Psoas muscle (tissue), 8 donors: ENCODE results near the gene ZNF830. TPM values are rescaled to one million over a fixed set of nuclear protein-coding genes. Genes with fewer than 3 reads are reported as not detected.

Source experiments
- ATAC-seq, 4 donors: fragments of 200-7000 bp; cut with Tn5 transposase; one replicate each; pipeline ENCODE4 v1.9.1; 2020; ENCODE audit warnings: moderate library complexity in 3 of 4, mild to moderate bottlenecking in 2 of 4
- DNase-seq, 2 donors: peaks; one replicate each; pipeline ENCODE4 v3.0.0-alpha.2; 2020
- H3K27ac ChIP-seq: fragments of 200-600 bp; one replicate; pipeline ENCODE4 v1.8.0; 2022
- H3K27me3 ChIP-seq, 3 donors: fragments of 200-600 bp in 1 of 3; one replicate each; pipeline versions ENCODE4 v1.6.1 to v1.8.0; 2013 to 2022; ENCODE audit warnings: low read length in 2 of 3, mild to moderate bottlenecking in 2 of 3, moderate library complexity in 1 of 3; ENCODE audit not compliant: insufficient read depth in 3 of 3
- H3K36me3 ChIP-seq, 2 donors: fragments of 200-600 bp in 1 of 2; one replicate each; pipeline versions ENCODE4 v1.6.1 to v1.8.0; 2013 to 2022; ENCODE audit warnings: low read depth in 1 of 2, mild to moderate bottlenecking in 1 of 2, moderate library complexity in 1 of 2; ENCODE audit not compliant: insufficient read depth in 1 of 2
- H3K4me1 ChIP-seq: fragments of 200-600 bp; one replicate; pipeline ENCODE4 v1.8.0; 2022
- H3K4me3 ChIP-seq: fragments of 200-600 bp; one replicate; pipeline ENCODE4 v1.8.0; 2022; ENCODE audit warnings: mild to moderate bottlenecking
- H3K9me3 ChIP-seq: fragments of 200-600 bp; one replicate; pipeline ENCODE4 v1.8.0; 2022
- WGBS, 3 donors: extraction: QIAGEN DNeasy Blood & Tissue Kit; methylation state at CpG; one replicate each; pipeline versions ENCODE4 v1.1.6 to v1.1.7; 2013; 5-methylcytosine and 5-hydroxymethylcytosine counted together
- intact Hi-C, 2 donors: fragments of 100-400 bp; cut with DNase I; formaldehyde crosslinking; loops; one replicate each; pipeline versions ENCODE4 v1.11.0 to v1.14.2; 2022
- long read RNA-seq, 2 donors: library from polyadenylated mRNA; unstranded; transcript quantifications; one replicate each; pipeline ENCODE4 v2.0.0, GENCODE V29; 2021
- polyA plus RNA-seq, 3 donors: library from polyadenylated mRNA; stranded (reverse); fragments of 200-250 nt; gene quantifications; one replicate each; pipeline ENCODE4 v1.2.3, GENCODE V29; 2013
- total RNA-seq, 4 donors: library from RNA; stranded (reverse); fragmentation: NEBNext Ultra II Directional in 2 of 4; extraction: Animal tissue kit (Norgen Biotek cat#: 25700) in 2 of 4; gene quantifications; one replicate each; pipeline versions ENCODE4 v1.2.1 to v1.2.4, GENCODE V29; 2021 to 2023
- TF ChIP-seq, protein P1 (sequence below): fragments of 200-600 bp; IDR thresholded peaks from one replicate; pipeline ENCODE4 v1.8.0; 2022; ENCODE audit warnings: antibody characterized with exemption
- donor health status: healthy with polysubstance abuse.
- donor health status: DM: no; HTN: no; CAD: no; lungs with moderate emphysema.
- donor health status: Bipolar disorder and iron deficiency.
- donor health status: healthy.
- donor health status: DM: yes; HTN: yes; CAD: no.
- donor health status: DM: no; HTN: no; CAD: no.
- donor health status: DM: no; HTN: no; CAD: no.
- donor health status: DM: yes; HTN: yes; CAD: no.

Gene ZNF830
- total RNA-seq (10 to 100 TPM in 2 of 4 donors, 1 to 10 TPM in 2; 7.0 to 12.6 (median 10.6) TPM), polyA plus RNA-seq (10 to 100 TPM in 1 of 3 donors, 1 to 10 TPM in 2; 7.2 to 13.6 (median 9.6) TPM)
- long read RNA-seq, donor 1, transcript ZNF830-201 (1 exons, 2,246 nt): major isoform, 5 of 5 reads
- long read RNA-seq, donor 1, partial matches to known transcripts: 0 of 5 reads
- long read RNA-seq, donor 1, other reads (novel, unspliced or antisense): 0 of 5 reads
- long read RNA-seq, donor 2, transcript ZNF830-201 (1 exons, 2,246 nt): major isoform, 20 of 20 reads
- long read RNA-seq, donor 2, partial matches to known transcripts: 0 of 20 reads
- long read RNA-seq, donor 2, other reads (novel, unspliced or antisense): 0 of 20 reads

GRCh38 chr17:34961093-34961911 is at the start of gene ZNF830, which contains the start of gene CCT6B:
TSS of gene ZNF830 (plus strand) at chr17:34961540. CDS start at chr17:34961567, 27 bp downstream.
TSS of gene CCT6B (minus strand) at chr17:34961460. CDS start at chr17:34961393, 67 bp downstream.
- Histone ChIP-seq H3K36me3 (peaks cover 0 to 33% of the 10 kb centered on the region in 2 donors), H3K27me3 (no peaks in the 10 kb centered on the region), H3K4me3 (peak within 1 kb of the TSS; percentile 95), H3K9me3 (no peaks in the 10 kb centered on the region), H3K27ac (peak within 1 kb of the TSS; percentile 97), H3K4me1 (peaks cover 16% of the 10 kb centered on the region)
- intact Hi-C loops: no loop called here
- 0 to 1% (median 0%) methylated on average over 65 of the region's 65 CpGs for WGBS, 3 donors
- TF ChIP-seq, protein P1, sequence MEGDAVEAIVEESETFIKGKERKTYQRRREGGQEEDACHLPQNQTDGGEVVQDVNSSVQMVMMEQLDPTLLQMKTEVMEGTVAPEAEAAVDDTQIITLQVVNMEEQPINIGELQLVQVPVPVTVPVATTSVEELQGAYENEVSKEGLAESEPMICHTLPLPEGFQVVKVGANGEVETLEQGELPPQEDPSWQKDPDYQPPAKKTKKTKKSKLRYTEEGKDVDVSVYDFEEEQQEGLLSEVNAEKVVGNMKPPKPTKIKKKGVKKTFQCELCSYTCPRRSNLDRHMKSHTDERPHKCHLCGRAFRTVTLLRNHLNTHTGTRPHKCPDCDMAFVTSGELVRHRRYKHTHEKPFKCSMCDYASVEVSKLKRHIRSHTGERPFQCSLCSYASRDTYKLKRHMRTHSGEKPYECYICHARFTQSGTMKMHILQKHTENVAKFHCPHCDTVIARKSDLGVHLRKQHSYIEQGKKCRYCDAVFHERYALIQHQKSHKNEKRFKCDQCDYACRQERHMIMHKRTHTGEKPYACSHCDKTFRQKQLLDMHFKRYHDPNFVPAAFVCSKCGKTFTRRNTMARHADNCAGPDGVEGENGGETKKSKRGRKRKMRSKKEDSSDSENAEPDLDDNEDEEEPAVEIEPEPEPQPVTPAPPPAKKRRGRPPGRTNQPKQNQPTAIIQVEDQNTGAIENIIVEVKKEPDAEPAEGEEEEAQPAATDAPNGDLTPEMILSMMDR: no peak
- DNase-seq (peak; percentile 92 to 95), ATAC-seq (peak; percentile 97 to 99 (median 99))

GRCh38 chr17:34913001-34913400 is 48.3 kb upstream of the ZNF830 start:
- TF ChIP-seq, protein P1: no peak
- ATAC-seq (no peak), DNase-seq (no peak)
- Histone ChIP-seq H3K27me3 (no peaks in the 10 kb centered on the region), H3K36me3 (no peaks in the 10 kb centered on the region), H3K4me3 (no peak overlapping the region), H3K27ac (no peak overlapping the region), H3K9me3 (no peaks in the 10 kb centered on the region), H3K4me1 (no peaks in the 10 kb centered on the region)
- intact Hi-C loops: loop anchor here in 1 of 2 donors (10.0 kb wide), 1 partner anchor 58 kb away; no protein-coding TSS in a partner anchor
- 52 to 88% (median 73%) methylated on average over 1 of the region's 1 CpG for WGBS, 3 donors

DNA sequence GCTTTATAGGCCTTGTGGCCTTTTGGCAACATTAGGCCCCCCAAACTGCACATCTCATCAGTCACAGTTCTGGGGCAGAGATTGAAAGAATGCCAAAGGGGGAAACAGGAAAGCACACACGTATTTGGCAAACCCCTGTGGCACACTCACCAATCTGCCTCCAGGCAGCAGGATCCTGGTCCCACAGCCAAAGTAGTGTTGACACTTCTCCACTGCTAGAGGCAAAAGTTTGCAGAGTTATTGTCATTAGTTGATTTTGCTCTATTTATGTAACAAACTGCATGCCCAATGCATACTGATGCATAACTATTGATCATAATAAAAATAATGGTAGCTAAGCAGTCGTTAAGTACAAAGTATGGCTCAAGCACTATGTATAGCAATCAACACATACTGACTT is 45.2 kb upstream of the ZNF830 start:
- no peaks in the 10 kb centered on the region for H3K4me1 ChIP-seq
- H3K9me3 ChIP-seq: no peaks in the 10 kb centered on the region
- no peaks in the 10 kb centered on the region for H3K36me3 ChIP-seq
- H3K27ac ChIP-seq: no peak overlapping the region
- intact Hi-C loops: loop anchor here in 1 of 2 donors (10.0 kb wide), 1 partner anchor 61 kb away; no protein-coding TSS in a partner anchor
- DNase-seq: no peak
- TF ChIP-seq, protein P1: no peak
- no peak overlapping the region for H3K4me3 ChIP-seq
- no peak for ATAC-seq
- WGBS, 3 donors: 49 to 64% (median 60%) methylated on average over 2 of the region's 2 CpGs
- H3K27me3 ChIP-seq: no peaks in the 10 kb centered on the region

DNA sequence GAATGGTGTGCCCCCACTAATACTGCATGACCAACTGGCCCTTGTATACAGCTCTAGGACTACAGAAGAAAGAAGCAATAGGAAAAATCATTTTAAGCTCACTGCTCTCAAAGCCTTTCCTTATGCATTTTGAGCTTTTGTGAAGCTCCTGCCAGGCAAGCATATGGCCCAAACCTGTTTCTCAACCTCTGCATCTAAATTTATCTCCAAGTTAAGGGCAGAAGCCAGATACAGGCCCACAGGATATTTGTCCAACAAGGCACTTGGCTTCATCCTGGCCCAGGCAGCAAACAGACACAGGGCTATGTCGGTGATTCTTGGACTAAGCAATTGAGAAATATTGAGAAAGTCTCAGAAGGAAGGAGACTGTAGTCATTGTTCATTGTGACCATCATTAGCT is 44.0 kb upstream of the ZNF830 start:
- TF ChIP-seq, protein P1: no peak
- WGBS, 3 donors: 33 to 64% (median 50%) methylated on average over 1 of the region's 1 CpG
- H3K9me3 ChIP-seq: no peaks in the 10 kb centered on the region
- ATAC-seq (peak in 1 of 4 donors; percentile 31), DNase-seq (no peak)
- H3K4me1 ChIP-seq: no peaks in the 10 kb centered on the region
- intact Hi-C loops: loop anchor here in 1 of 2 donors (10.0 kb wide), 1 partner anchor 63 kb away; no protein-coding TSS in a partner anchor
- H3K4me3 ChIP-seq: no peak overlapping the region
- H3K27me3 ChIP-seq: no peaks in the 10 kb centered on the region
- H3K36me3 ChIP-seq: no peaks in the 10 kb centered on the region
- no peak overlapping the region for H3K27ac ChIP-seq
